Posterior vena cava (tissue), 2 donors: ENCODE measurements around the gene KRTAP24-1. TPM values are rescaled to one million over a fixed set of nuclear protein-coding genes. Genes with fewer than 3 reads are reported as not detected.

Experiments used
- DNase-seq: peaks from one replicate; pipeline ENCODE4 v3.0.0-alpha.2; 2020; ENCODE audit warnings: low spot score
- intact Hi-C, 2 donors: fragments of 100-400 bp; cut with DNase I; formaldehyde crosslinking; loops; one replicate each; pipeline versions ENCODE4 v1.14.1 to v1.14.2; 2022 to 2023
- total RNA-seq, 2 donors: library from RNA; stranded (reverse); fragmentation: NEBNext Ultra II Directional; extraction: Animal tissue kit (Norgen Biotek cat#: 25700); gene quantifications; one replicate each; pipeline ENCODE4 v1.2.1, GENCODE V29; 2021
- donor health status: DM: yes; HTN: yes; CAD: no.
- donor health status: DM: yes; HTN: yes; CAD: no.

Gene KRTAP24-1
- total RNA-seq, 2 donors from 2014 or later, result not detected

DNA sequence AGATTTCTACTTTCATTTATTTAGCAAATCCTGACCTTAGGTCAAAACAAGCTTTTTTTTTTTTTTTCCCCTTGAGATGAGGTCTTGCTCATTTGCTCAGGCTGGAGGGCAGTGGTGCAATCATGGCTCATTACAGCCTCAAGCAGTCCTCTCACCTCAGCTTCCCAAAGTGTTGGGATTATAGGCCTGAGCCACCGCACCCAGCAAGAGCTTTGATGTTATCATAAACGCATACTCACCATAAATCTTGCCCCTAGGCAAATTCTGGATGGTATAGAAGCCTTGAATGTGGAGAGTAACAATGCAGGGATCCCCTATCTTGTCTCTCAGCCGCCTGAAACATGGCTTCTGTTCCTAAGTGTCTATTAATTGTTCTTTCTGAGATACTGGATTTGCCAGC, 42.1 kb downstream of the KRTAP24-1 start:
- intact Hi-C loops, result no loop called here
- DNase-seq, result no peak

DNA sequence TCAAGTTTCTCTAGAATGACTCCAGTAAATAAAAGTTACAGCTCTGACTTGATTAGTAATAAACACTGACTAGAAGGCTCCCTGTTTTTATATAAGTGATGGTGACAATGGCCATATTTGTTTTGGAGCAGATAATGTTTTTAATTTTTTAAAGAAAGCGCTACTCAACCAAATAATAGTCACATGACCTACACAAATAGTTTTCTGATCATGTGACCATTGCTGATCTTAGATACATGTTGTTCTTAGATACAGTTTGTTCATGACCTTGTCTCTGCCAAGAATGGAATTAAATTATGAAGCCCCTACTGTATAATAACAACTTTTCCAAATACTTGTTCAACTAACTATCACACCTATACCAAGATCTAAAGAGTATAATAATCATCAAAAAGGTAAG, 44.6 kb downstream of the KRTAP24-1 start:
- no peak for DNase-seq

DNA sequence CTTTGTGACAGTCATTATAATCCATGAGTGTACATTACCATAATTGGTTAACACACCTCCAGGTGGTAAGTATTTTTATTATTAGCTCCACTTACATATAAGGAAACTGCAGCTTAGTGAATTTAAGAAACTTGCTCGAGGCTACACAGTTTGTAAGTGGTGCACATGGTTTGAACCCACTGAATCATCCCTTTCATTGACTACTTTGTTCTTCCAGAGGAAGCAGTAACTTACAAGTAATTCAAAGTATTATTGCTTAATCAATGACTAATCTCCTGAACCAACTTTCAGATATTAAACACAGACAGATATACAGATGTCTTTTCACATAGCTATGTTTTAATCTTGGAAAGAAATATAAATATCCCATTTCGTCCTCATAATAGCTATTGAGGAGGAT, 48.1 kb downstream of the KRTAP24-1 start:
- intact Hi-C loops, result no loop called here
- DNase-seq, result no peak

More for the DNA sequence above, 44.6 kb downstream of the KRTAP24-1 start:
- intact Hi-C loops, result no loop called here

DNA sequence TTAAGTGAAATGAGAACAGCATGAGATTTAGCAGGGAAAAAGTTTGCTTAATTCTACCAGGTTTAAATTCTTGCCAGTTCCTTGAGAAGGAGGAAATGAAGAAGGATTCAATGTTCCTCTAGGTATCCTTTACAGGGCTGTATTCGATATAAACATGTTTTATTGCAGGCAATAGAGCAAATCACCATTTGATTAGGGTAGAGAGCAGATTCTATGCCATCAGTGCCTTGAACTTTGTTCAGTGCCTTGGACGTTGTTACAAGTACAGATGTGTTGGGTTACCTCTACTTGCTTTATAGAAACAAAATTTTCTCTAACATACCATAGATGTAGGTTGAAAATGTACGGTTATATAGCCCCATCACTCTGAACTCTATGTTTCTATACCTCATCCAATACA, 48.7 kb downstream of the KRTAP24-1 start:
- no peak for DNase-seq
- intact Hi-C loops, result no loop called here

DNA sequence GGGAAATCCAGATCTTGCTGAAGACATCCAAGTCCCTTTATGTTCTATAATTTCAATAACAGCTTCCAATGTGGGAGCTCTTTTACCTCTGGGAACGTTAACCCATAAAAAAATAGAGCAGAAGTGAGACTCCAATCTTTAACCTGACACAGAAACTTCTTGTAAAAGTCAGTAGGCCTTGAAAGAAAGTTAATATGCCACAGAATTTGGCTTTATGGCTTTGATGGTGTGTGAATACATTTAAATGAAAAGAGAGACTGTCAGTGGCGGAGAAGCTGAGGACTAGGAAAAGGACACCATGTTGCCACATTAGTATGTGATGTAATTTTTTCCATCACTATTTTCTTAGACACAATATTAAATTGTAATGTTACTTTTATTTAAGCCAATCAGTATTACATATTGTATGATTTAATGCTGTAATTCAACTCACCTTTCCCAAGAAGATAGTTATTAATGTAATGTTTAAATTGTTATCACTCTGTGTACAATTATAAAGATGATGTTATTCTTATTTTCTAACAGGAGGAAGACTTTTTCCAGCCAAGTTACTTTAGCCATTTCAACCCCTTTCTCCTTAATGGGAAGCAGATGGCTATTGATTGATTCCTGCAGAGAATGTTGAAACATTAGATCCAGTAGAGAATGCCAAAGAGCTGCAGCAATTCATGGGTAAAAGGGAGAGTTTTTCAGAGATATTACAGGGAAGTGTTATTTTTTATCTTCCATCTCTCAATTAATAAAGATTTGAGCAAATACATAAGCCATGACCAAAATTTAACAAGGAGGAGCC, 49.3 kb downstream of the KRTAP24-1 start:
- intact Hi-C loops, result no loop called here
- no peak for DNase-seq

DNA sequence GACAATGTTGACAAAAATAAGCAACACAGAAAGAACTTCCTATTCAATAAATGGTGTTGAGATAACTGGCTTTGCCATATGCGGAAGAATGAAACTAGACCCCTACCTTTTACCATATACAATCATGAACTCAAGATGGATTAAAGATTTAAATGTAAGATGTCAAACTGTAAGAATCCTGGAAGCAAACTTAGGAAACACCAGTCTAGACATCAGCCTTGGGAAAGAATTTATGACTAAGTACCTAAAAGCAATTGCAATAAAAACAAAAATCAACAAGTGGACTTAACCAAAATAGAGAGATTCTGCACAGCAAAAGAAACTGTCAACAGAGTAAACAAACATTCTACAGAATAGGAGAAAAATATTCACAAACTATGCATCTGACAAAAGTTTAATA, 50.7 kb downstream of the KRTAP24-1 start:
- intact Hi-C loops, result no loop called here

More for the DNA sequence above, 50.7 kb downstream of the KRTAP24-1 start:
- no peak for DNase-seq

Other genes with a start within 250 kb of the KRTAP24-1 start
- gene CLDN17, start 116.1 kb downstream of the KRTAP24-1 start, total RNA-seq, result not detected
- gene CLDN8, start 66.9 kb downstream of the KRTAP24-1 start, total RNA-seq, result not detected
- gene KRTAP25-1, start 6.6 kb upstream of the KRTAP24-1 start, total RNA-seq, result not detected
- not detected for gene KRTAP26-1, start 37.4 kb upstream of the KRTAP24-1 start, total RNA-seq
- gene KRTAP27-1, start 54.7 kb upstream of the KRTAP24-1 start, total RNA-seq, result not detected
- gene KRTAP23-1, start 65.7 kb upstream of the KRTAP24-1 start, total RNA-seq, result not detected
- not detected for gene KRTAP13-2, start 89.3 kb upstream of the KRTAP24-1 start, total RNA-seq
- not detected for gene KRTAP13-1, start 113.1 kb upstream of the KRTAP24-1 start, total RNA-seq
- not detected for gene KRTAP13-3, start 143.0 kb upstream of the KRTAP24-1 start, total RNA-seq
- not detected for gene KRTAP13-4, start 147.3 kb upstream of the KRTAP24-1 start, total RNA-seq
- gene KRTAP15-1, start 157.3 kb upstream of the KRTAP24-1 start, total RNA-seq, result not detected
- not detected for gene KRTAP19-1, start 197.4 kb upstream of the KRTAP24-1 start, total RNA-seq
- not detected for gene KRTAP19-2, start 204.5 kb upstream of the KRTAP24-1 start, total RNA-seq
- gene KRTAP19-3, start 209.1 kb upstream of the KRTAP24-1 start, total RNA-seq, result not detected
- not detected for gene KRTAP19-4, start 214.2 kb upstream of the KRTAP24-1 start, total RNA-seq
- gene KRTAP19-5, start 219.2 kb upstream of the KRTAP24-1 start, total RNA-seq, result not detected